ENCODE measurements around the gene C1QTNF5.
A peak's percentile ranks its signal among the peaks of the same experiment; 100 is the strongest.

The C1QTNF5 gene

GRCh38 chr11:119356349-119357031 lies 15.8 kb upstream of the C1QTNF5 start:
- peak; percentile 66 for DNase-seq

GRCh38 chr11:119355091-119355843 lies 14.6 kb upstream of the C1QTNF5 start:
- no peak for DNase-seq

GRCh38 chr11:119352857-119353260 lies 12.2 kb upstream of the C1QTNF5 start:
- no peak for DNase-seq

GRCh38 chr11:119351232-119351631 lies 10.5 kb upstream of the C1QTNF5 start:
- no peak for DNase-seq

- no peak for DNase-seq
Observed at GRCh38 chr11:119350302-119350701, 9.6 kb upstream of the C1QTNF5 start.

- DNase-seq: no peak
Observed at GRCh38 chr11:119347940-119348605, 7.4 kb upstream of the C1QTNF5 start.

GRCh38 chr11:119347242-119347641 lies 6.6 kb upstream of the C1QTNF5 start:
- no peak for DNase-seq

- DNase-seq: no peak
Observed at GRCh38 chr11:119346605-119347004, 5.9 kb upstream of the C1QTNF5 start, which contains the start of gene MFRP. TSS of gene MFRP (minus strand) at chr11:119346705. CDS start at chr11:119346513, 192 bp downstream.

- DNase-seq: no peak
Observed at GRCh38 chr11:119345685-119346084, 5.0 kb upstream of the C1QTNF5 start.

- no peak for DNase-seq
Observed at GRCh38 chr11:119344291-119345010, 3.8 kb upstream of the C1QTNF5 start.

GRCh38 chr11:119343726-119344125 lies 3.0 kb upstream of the C1QTNF5 start:
- DNase-seq: no peak

- no peak for DNase-seq
Observed at GRCh38 chr11:119342362-119343130, 1.9 kb upstream of the C1QTNF5 start.

- DNase-seq: no peak
Observed at GRCh38 chr11:119342023-119342300, 1.3 kb upstream of the C1QTNF5 start.

- no peak for DNase-seq
Observed at GRCh38 chr11:119341222-119342022, 739 bp upstream of the C1QTNF5 start.

GRCh38 chr11:119339589-119340334 lies 921 bp downstream of the C1QTNF5 start:
- DNase-seq: no peak

GRCh38 chr11:119338965-119339588 lies 1.6 kb downstream of the C1QTNF5 start:
- DNase-seq: no peak

GRCh38 chr11:119338318-119338890 lies 2.3 kb downstream of the C1QTNF5 start:
- DNase-seq: no peak

- no peak for DNase-seq
Observed at GRCh38 chr11:119337581-119338317, 2.9 kb downstream of the C1QTNF5 start.

GRCh38 chr11:119336744-119337469 lies 3.8 kb downstream of the C1QTNF5 start:
- DNase-seq: no peak
